ENCODE results near the gene C14orf93. TPM values are rescaled to one million over a fixed set of nuclear protein-coding genes. Genes with fewer than 3 reads are reported as not detected.

The C14orf93 gene
- total and polyA plus RNA-seq, 2 donors (not counting 1 experiment from before 2014, with no cell fraction given), result 4.8 to 13.0 TPM

GRCh38 chr14:23013054-23013748 lies 3.3 kb upstream of the C14orf93 start:
- H3K4me3 ChIP-seq (replicated peaks in 1 of 4; ENCODE audit: control extremely low read depth in 1 of 4, insufficient read depth in 1 of 4, low read depth in 3 of 4, low read length in 4 of 4), result no peak overlapping the region
- H3K4me2 ChIP-seq (ENCODE audit: extremely low read depth, insufficient read depth, low read length), result no peak overlapping the region
- H3K4me1 ChIP-seq (ENCODE audit: control insufficient read depth, extremely low read depth, insufficient read depth, low read length), result peaks cover 2% of the 10 kb centered on the region
- TF ChIP-seq EZH2 (IDR thresholded peaks at IDR 0.05; ENCODE audit: low read length, missing control alignments), result no peak
- TF ChIP-seq CTCF (conservative IDR thresholded peaks at IDR 0.05 in 1 of 2, IDR thresholded peaks at IDR 0.05 in 1 of 2; ENCODE audit: low read depth in 1 of 2, low read length in 2 of 2), result no peak
- no peaks in the 10 kb centered on the region for H4K20me1 ChIP-seq (ENCODE audit: control insufficient read depth, extremely low read depth, insufficient read depth, low read length)
- H2AFZ ChIP-seq (ENCODE audit: low read length), result peak overlapping the region; percentile 15
- H3K79me2 ChIP-seq (ENCODE audit: control insufficient read depth, insufficient read depth, low read length), result no peaks in the 10 kb centered on the region
- no peaks in the 10 kb centered on the region for H3K9me3 ChIP-seq (ENCODE audit: control insufficient read depth, insufficient read depth, low read depth, low read length)
- H3K27ac ChIP-seq (ENCODE audit: insufficient read depth, low read length), result no peak overlapping the region
- no peak for DNase-seq (ENCODE audit: low read depth in 2 of 2)
- no peaks in the 10 kb centered on the region for H3K36me3 ChIP-seq (ENCODE audit: control insufficient read depth, insufficient read depth, low read length)
- no peaks in the 10 kb centered on the region for H3K27me3 ChIP-seq (ENCODE audit: control insufficient read depth, insufficient read depth, low read length)
- H3K9ac ChIP-seq (ENCODE audit: insufficient read depth, low read length), result no peak overlapping the region

- peak overlapping the region; percentile 45 for H3K9ac ChIP-seq (ENCODE audit: insufficient read depth, low read length)
These were observed 432 bp downstream of the C14orf93 start for GRCh38 chr14:23009483-23009938.

GRCh38 chr14:23008831-23009230 lies 1.1 kb downstream of the C14orf93 start:
- Histone ChIP-seq H2AFZ (ENCODE audit: low read length) (peak overlapping the region; percentile 4), H3K4me3 (replicated peaks in 1 of 4; ENCODE audit: control extremely low read depth in 1 of 4, insufficient read depth in 1 of 4, low read depth in 3 of 4, low read length in 4 of 4) (peak overlapping the region in 1 of 4 experiments; percentile 73), H3K27me3 (ENCODE audit: control insufficient read depth, insufficient read depth, low read length) (no peaks in the 10 kb centered on the region), H3K36me3 (ENCODE audit: control insufficient read depth, insufficient read depth, low read length) (no peaks in the 10 kb centered on the region), H4K20me1 (ENCODE audit: control insufficient read depth, extremely low read depth, insufficient read depth, low read length) (no peaks in the 10 kb centered on the region), H3K9me3 (ENCODE audit: control insufficient read depth, insufficient read depth, low read depth, low read length) (no peaks in the 10 kb centered on the region), H3K27ac (ENCODE audit: insufficient read depth, low read length) (no peak overlapping the region), H3K4me1 (ENCODE audit: control insufficient read depth, extremely low read depth, insufficient read depth, low read length) (peaks cover 6% of the 10 kb centered on the region), H3K79me2 (ENCODE audit: control insufficient read depth, insufficient read depth, low read length) (no peaks in the 10 kb centered on the region), H3K4me2 (ENCODE audit: extremely low read depth, insufficient read depth, low read length) (peak overlapping the region; percentile 74), H3K9ac (ENCODE audit: insufficient read depth, low read length) (no peak overlapping the region)
- no peak for TF ChIP-seq EZH2 (IDR thresholded peaks at IDR 0.05; ENCODE audit: low read length, missing control alignments)
- TF ChIP-seq CTCF (conservative IDR thresholded peaks at IDR 0.05 in 1 of 2, IDR thresholded peaks at IDR 0.05 in 1 of 2; ENCODE audit: low read depth in 1 of 2, low read length in 2 of 2), result no peak
- peak; percentile 29 to 31 for DNase-seq (ENCODE audit: low read depth in 2 of 2)

More at GRCh38 chr14:23009483-23009938, 432 bp downstream of the C14orf93 start:
- H3K4me1 ChIP-seq (ENCODE audit: control insufficient read depth, extremely low read depth, insufficient read depth, low read length), result peaks cover 6% of the 10 kb centered on the region
- peak overlapping the region; percentile 50 to 73 (median 52) for H3K4me3 ChIP-seq (replicated peaks in 1 of 4; ENCODE audit: control extremely low read depth in 1 of 4, insufficient read depth in 1 of 4, low read depth in 3 of 4, low read length in 4 of 4)
- peak overlapping the region; percentile 69 for H2AFZ ChIP-seq (ENCODE audit: low read length)
- H3K79me2 ChIP-seq (ENCODE audit: control insufficient read depth, insufficient read depth, low read length), result no peaks in the 10 kb centered on the region
- no peak for DNase-seq (ENCODE audit: low read depth in 2 of 2)
- no peaks in the 10 kb centered on the region for H3K27me3 ChIP-seq (ENCODE audit: control insufficient read depth, insufficient read depth, low read length)
- no peaks in the 10 kb centered on the region for H3K36me3 ChIP-seq (ENCODE audit: control insufficient read depth, insufficient read depth, low read length)
- H3K4me2 ChIP-seq (ENCODE audit: extremely low read depth, insufficient read depth, low read length), result peak overlapping the region; percentile 74
- H3K27ac ChIP-seq (ENCODE audit: insufficient read depth, low read length), result peak overlapping the region; percentile 34
- TF ChIP-seq CTCF (conservative IDR thresholded peaks at IDR 0.05 in 1 of 2, IDR thresholded peaks at IDR 0.05 in 1 of 2; ENCODE audit: low read depth in 1 of 2, low read length in 2 of 2), result no peak
- no peak for TF ChIP-seq EZH2 (IDR thresholded peaks at IDR 0.05; ENCODE audit: low read length, missing control alignments)
- no peaks in the 10 kb centered on the region for H3K9me3 ChIP-seq (ENCODE audit: control insufficient read depth, insufficient read depth, low read depth, low read length)
- no peaks in the 10 kb centered on the region for H4K20me1 ChIP-seq (ENCODE audit: control insufficient read depth, extremely low read depth, insufficient read depth, low read length)
